ENCODE data around the gene FBN1.

The FBN1 gene

DNA sequence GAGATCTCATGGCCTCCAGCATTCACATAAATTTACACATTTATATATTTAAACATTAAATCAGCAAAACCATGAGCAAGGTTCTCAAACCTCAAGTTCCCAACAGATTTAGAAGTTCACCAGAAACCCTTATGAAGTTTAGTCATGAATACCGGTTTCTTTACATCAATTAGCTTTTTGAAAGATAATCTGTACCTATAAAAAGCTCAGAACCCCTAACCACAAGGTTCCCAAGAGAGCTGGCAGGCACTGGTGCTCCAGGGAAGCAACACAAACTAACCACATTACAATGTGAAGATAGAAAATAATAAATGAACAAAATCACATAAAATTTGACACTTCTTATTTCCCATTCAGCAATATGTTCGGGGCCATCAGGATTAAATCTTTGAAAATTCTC, 150.9 kb downstream of the FBN1 start:
- CTCF ChIA-PET, result interaction anchor here (0.7 to 1.1 kb wide), 2 partner anchors 12 to 13 kb away, joined by 3 read pairs; no protein-coding TSS in a partner anchor
- DNase-seq (ENCODE audit: extremely low spot score), result no peak
- POLR2A ChIA-PET, result no interaction called here

DNA sequence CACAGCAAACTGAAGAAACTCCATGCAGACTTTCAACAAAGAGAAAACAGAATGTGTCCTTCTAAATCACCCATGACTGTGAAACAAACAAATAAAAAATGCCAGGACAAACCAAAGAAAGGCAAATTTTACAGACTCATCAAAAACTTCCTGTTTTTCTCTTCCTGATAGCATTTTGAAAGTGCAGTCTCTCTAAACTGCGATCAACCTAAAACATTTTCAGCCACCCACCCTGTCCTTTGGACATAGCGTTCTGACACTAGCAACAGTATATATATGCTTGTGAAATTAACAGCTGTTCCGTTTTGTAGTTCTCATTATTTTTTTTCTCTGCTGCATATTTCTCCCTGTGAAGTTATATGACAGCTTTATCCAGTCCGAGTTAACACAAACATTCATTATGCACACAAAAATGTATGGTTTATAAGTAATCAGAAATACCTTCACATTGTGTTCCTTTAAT, 151.7 kb downstream of the FBN1 start:
- TF ChIP-seq, protein P1, sequence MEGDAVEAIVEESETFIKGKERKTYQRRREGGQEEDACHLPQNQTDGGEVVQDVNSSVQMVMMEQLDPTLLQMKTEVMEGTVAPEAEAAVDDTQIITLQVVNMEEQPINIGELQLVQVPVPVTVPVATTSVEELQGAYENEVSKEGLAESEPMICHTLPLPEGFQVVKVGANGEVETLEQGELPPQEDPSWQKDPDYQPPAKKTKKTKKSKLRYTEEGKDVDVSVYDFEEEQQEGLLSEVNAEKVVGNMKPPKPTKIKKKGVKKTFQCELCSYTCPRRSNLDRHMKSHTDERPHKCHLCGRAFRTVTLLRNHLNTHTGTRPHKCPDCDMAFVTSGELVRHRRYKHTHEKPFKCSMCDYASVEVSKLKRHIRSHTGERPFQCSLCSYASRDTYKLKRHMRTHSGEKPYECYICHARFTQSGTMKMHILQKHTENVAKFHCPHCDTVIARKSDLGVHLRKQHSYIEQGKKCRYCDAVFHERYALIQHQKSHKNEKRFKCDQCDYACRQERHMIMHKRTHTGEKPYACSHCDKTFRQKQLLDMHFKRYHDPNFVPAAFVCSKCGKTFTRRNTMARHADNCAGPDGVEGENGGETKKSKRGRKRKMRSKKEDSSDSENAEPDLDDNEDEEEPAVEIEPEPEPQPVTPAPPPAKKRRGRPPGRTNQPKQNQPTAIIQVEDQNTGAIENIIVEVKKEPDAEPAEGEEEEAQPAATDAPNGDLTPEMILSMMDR (IDR thresholded peaks at IDR 0.05; ENCODE audit: control extremely low read depth, extremely low read depth, low read depth, missing control alignments), result no peak
- ChIA-PET POLR2A (no interaction called here), CTCF (interaction anchor here (1.1 to 2.1 kb wide), 3 partner anchors 14 kb away, joined by 3 to 10 read pairs (median 6); no protein-coding TSS in a partner anchor)
- no peak for DNase-seq (ENCODE audit: extremely low spot score)

More for the DNA sequence above, 150.9 kb downstream of the FBN1 start:
- TF ChIP-seq, protein P1 (IDR thresholded peaks at IDR 0.05; ENCODE audit: control extremely low read depth, extremely low read depth, low read depth, missing control alignments), result no peak

DNA sequence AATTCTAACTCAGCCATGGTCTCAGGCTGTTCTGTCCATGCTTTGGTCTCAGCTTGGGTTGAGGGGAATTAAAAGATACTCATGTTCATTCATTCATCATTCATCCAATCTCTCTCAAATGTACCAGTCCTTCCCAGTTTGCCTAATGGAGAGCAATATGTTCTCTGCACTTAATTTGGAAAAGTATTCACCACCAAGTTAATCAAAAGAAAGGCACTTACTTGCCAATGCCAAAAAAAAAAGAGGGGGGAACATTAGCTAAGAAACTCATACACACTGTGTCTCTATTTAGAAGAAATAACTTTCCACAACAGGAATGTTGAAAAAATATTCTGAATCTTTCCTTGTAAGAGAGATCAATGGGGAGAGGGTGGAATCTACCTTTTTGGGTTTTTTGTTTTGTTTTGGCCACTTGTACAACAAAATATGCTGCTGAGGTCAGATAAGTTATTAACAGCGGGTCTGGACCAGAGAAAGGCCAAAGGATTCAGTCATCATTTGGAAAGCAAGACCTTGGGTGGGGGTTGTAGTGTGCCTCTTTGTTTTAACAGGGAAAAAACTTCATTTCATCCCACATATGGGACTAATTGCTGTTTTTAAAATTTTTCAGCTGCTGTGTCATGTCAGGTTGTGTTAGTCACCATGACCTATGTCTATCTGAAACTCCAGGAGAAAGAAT, 152.3 kb downstream of the FBN1 start:
- TF ChIP-seq, protein P1 (IDR thresholded peaks at IDR 0.05; ENCODE audit: control extremely low read depth, extremely low read depth, low read depth, missing control alignments), result no peak
- POLR2A ChIA-PET, result no interaction called here
- DNase-seq (ENCODE audit: extremely low spot score), result no peak
- CTCF ChIA-PET, result interaction anchor here (1.0 to 2.1 kb wide), 6 partner anchors 8 to 14 kb away, joined by 3 to 10 read pairs (median 5); no protein-coding TSS in a partner anchor

DNA sequence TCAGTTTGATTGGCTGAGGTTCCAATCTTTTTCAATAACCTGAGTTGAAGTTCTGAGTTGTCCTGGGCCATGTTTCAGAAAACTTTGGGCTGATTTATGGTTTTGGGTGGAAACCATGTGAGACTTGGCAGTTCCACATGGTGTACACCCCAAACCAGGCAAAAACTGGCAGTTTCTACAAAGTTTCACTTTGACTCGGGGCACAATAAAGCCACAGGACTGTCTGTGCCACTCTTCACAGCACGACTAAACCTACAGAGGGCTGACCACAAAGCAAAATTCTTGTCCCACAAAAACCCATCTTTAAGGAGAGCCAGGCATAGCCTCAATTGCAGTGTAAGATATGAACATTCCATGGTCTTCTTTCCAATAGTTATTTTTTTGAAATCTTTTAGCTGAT, 159.3 kb downstream of the FBN1 start:
- TF ChIP-seq, protein P1 (IDR thresholded peaks at IDR 0.05; ENCODE audit: control extremely low read depth, extremely low read depth, low read depth, missing control alignments), result no peak
- CTCF ChIA-PET, result interaction anchor here (1.4 kb wide), 1 partner anchor 21 kb away, joined by 4 read pairs; no protein-coding TSS in a partner anchor
- no peak for DNase-seq (ENCODE audit: extremely low spot score)
- POLR2A ChIA-PET, result no interaction called here

DNA sequence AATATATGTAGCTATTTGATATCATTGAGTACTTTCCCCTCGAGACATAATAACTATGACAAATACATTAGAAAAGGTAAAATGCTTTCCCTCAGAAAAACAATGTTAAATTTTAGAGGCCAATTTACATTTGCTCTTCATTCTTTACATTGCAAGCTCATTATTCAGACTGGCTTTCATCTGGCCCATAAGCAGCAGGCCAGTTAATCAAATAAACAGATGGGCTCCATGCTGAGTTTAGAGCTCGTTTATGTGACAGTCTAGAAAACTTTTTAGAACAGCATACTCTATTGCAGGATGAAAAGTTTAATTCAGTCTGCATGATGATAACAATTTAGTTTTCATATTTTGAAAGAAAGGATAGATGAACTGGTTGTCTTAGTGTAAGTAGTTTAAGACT, 163.7 kb downstream of the FBN1 start:
- DNase-seq (ENCODE audit: extremely low spot score), result no peak

DNA sequence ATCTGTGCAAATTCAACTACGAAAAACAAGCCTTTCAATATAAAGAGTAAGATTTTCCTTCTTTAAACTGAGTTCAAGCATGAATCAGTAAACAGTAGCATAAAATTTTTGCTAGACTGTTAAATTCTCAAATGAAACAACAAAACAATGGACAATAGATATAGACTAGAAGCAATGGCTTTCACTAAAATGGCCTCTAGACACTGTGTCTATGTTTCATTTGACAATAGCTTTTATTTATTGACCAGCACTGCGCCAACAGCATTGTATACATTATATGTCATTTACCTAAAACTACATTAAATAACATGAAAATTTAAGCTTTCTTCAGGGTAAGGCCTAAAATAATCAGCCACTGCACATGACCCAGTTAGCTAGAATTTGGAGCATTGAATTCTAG, 165.8 kb downstream of the FBN1 start:
- TF ChIP-seq, protein P1 (IDR thresholded peaks at IDR 0.05; ENCODE audit: control extremely low read depth, extremely low read depth, low read depth, missing control alignments), result no peak
- ChIA-PET CTCF (interaction anchor here (0.8 to 1.9 kb wide), 6 partner anchors 11 to 199 kb away, joined by 3 to 8 read pairs (median 4); no protein-coding TSS in a partner anchor), POLR2A (no interaction called here)
- no peak for DNase-seq (ENCODE audit: extremely low spot score)

More for the DNA sequence above, 163.7 kb downstream of the FBN1 start:
- TF ChIP-seq, protein P1 (IDR thresholded peaks at IDR 0.05; ENCODE audit: control extremely low read depth, extremely low read depth, low read depth, missing control alignments), result no peak
- ChIA-PET POLR2A (no interaction called here), CTCF (interaction anchor here (2.0 kb wide), 1 partner anchor 11 kb away, joined by 5 read pairs; no protein-coding TSS in a partner anchor)

All from GM10248 (cell line).